Brain microvascular endothelial cell (primary cell): ENCODE measurements around the gene KCNQ1OT1.

ENCODE experiments used
- DNase-seq: peaks from one replicate; pipeline ENCODE4 v3.0.0-alpha.2; 2020
- H3K27ac ChIP-seq: fragments of 250-450 bp; sonication (Bioruptor Pico); 2 replicates; pipeline ENCODE4 v1.5.1; 2020; ENCODE audit warnings: mild to moderate bottlenecking, moderate library complexity
- H3K27me3 ChIP-seq: fragments of 250-450 bp; sonication (Bioruptor Pico); replicated peaks from 2 replicates; pipeline ENCODE4 v1.5.1; 2020; ENCODE audit warnings: mild to moderate bottlenecking
- H3K36me3 ChIP-seq: fragments of 250-450 bp; sonication (Bioruptor Pico); replicated peaks from 2 replicates; pipeline ENCODE4 v1.5.1; 2020; ENCODE audit warnings: mild to moderate bottlenecking
- H3K4me3 ChIP-seq: 2 replicates; pipeline ENCODE4 v1.5.1; 2011; ENCODE audit warnings: low read depth, mild to moderate bottlenecking, control low read depth, low read length, moderate library complexity
- CTCF ChIP-seq: IDR thresholded peaks from 2 replicates; pipeline ENCODE4 v1.5.1; 2011; ENCODE audit warnings: low read depth, mild to moderate bottlenecking, moderate library complexity, low read length, control low read depth, inconsistent platforms; ENCODE audit errors: missing control alignments
- in situ Hi-C: cut with HindIII; loops from 2 replicates; pipeline ENCODE4 v1.10.0; 2017; ENCODE audit warnings: low sequenced_read_pairs, low pct_ligation_motif_present

Gene KCNQ1OT1

GRCh38 chr11:2725368-2726300, 25.8 kb upstream of the KCNQ1OT1 start:
- H3K27me3 ChIP-seq, result peaks cover 20% of the 10 kb centered on the region
- peak; percentile 21 for DNase-seq
- no peaks in the 10 kb centered on the region for H3K36me3 ChIP-seq
- in situ Hi-C loops, result no loop called here
- no peak for TF ChIP-seq CTCF
- H3K4me3 ChIP-seq, result no peak overlapping the region
- no peak overlapping the region for H3K27ac ChIP-seq

GRCh38 chr11:2724653-2725367, 25.0 kb upstream of the KCNQ1OT1 start:
- H3K27ac ChIP-seq, result no peak overlapping the region
- in situ Hi-C loops, result no loop called here

GRCh38 chr11:2724104-2724503, 24.3 kb upstream of the KCNQ1OT1 start:
- H3K27ac ChIP-seq, result no peak overlapping the region
- H3K27me3 ChIP-seq, result peaks cover 20% of the 10 kb centered on the region
- no peak for TF ChIP-seq CTCF
- in situ Hi-C loops, result no loop called here
- no peaks in the 10 kb centered on the region for H3K36me3 ChIP-seq
- H3K4me3 ChIP-seq, result no peak overlapping the region
- DNase-seq, result no peak

More at GRCh38 chr11:2724653-2725367, 25.0 kb upstream of the KCNQ1OT1 start:
- TF ChIP-seq CTCF, result no peak
- no peak for DNase-seq
- no peak overlapping the region for H3K4me3 ChIP-seq
- H3K27me3 ChIP-seq, result peaks cover 20% of the 10 kb centered on the region
- no peaks in the 10 kb centered on the region for H3K36me3 ChIP-seq

GRCh38 chr11:2722955-2723354, 23.2 kb upstream of the KCNQ1OT1 start:
- in situ Hi-C loops, result no loop called here
- TF ChIP-seq CTCF, result no peak
- H3K4me3 ChIP-seq, result no peak overlapping the region
- no peaks in the 10 kb centered on the region for H3K36me3 ChIP-seq
- H3K27ac ChIP-seq, result no peak overlapping the region
- no peak for DNase-seq
- peaks cover 23% of the 10 kb centered on the region for H3K27me3 ChIP-seq

- in situ Hi-C loops, result no loop called here
- Histone ChIP-seq H3K27me3 (peaks cover 16% of the 10 kb centered on the region), H3K36me3 (no peaks in the 10 kb centered on the region), H3K27ac (no peak overlapping the region), H3K4me3 (no peak overlapping the region)
- DNase-seq, result no peak
- TF ChIP-seq CTCF, result no peak
Observed at GRCh38 chr11:2721210-2721916, 21.6 kb upstream of the KCNQ1OT1 start.
